ENCODE data around the gene RNU1-3. TPM values are rescaled to one million over a fixed set of nuclear protein-coding genes. Genes with fewer than 3 reads are reported as not detected.
A peak's percentile ranks its signal among the peaks of the same experiment; 100 is the strongest.
"Not testable (repeated sequence)": the region's sequence is repeated elsewhere in the genome, so short reads cannot be mapped to it uniquely, and the experiment has no call there.

Gene RNU1-3
- total and polyA plus RNA-seq, 2 of the 13 experiments (the other 11 are each of a cell fraction or from before 2014, with no cell fraction given): under 0.01 to 11,018 TPM

- TF ChIP-seq ZNF430 (CRISPR knock-in tag; IDR thresholded peaks at IDR 0.05): peak; percentile 92; the same call in 1 of the 2 replicates
- TF ChIP-seq NFATC3 (CRISPR knock-in tag; IDR thresholded peaks at IDR 0.05): 0 out of 2 replicates have a peak, but pooled peaks have one; percentile 85
- peak; percentile 68 for TF ChIP-seq ZNF143 (CRISPR knock-in tag; IDR thresholded peaks at IDR 0.05)
- peak; percentile 83 for TF ChIP-seq CREM (IDR thresholded peaks at IDR 0.05)
- TF ChIP-seq CREM (CRISPR knock-in tag; IDR thresholded peaks at IDR 0.05): not testable (repeated sequence)
- TF ChIP-seq KLF12 (CRISPR knock-in tag; IDR thresholded peaks at IDR 0.05; ENCODE audit: borderline replicate concordance): peak; percentile 89; the same call in 1 of the 2 replicates
- TF ChIP-seq ZFP36L1 (CRISPR knock-in tag; IDR thresholded peaks at IDR 0.05): peak; percentile 64
- TF ChIP-seq ZNF605 (CRISPR knock-in tag; IDR thresholded peaks at IDR 0.05): peak; percentile 96
- peak; percentile 97 for TF ChIP-seq HNF4A (CRISPR knock-in tag; IDR thresholded peaks at IDR 0.05)
- TF ChIP-seq ZKSCAN8 (CRISPR knock-in tag; IDR thresholded peaks at IDR 0.05; ENCODE audit: borderline replicate concordance): peak; percentile 93
- 0 out of 2 replicates have a peak, but pooled peaks have one; percentile 13 for TF ChIP-seq ZNF619 (CRISPR knock-in tag; IDR thresholded peaks at IDR 0.05)
- 0 out of 2 replicates have a peak, but pooled peaks have one; percentile 42 for TF ChIP-seq ZFYVE20 (CRISPR knock-in tag; IDR thresholded peaks at IDR 0.05; ENCODE audit: borderline replicate concordance, low read depth)
- peak; percentile 92 for TF ChIP-seq ZNF543 (CRISPR knock-in tag; IDR thresholded peaks at IDR 0.05)
- peak; percentile 54; the same call in 1 of the 2 replicates for TF ChIP-seq ZNF547 (CRISPR knock-in tag; IDR thresholded peaks at IDR 0.05)
- TF ChIP-seq SOX5 (CRISPR knock-in tag; IDR thresholded peaks at IDR 0.05; ENCODE audit: borderline replicate concordance): peak; percentile 80
- TF ChIP-seq, protein P1, sequence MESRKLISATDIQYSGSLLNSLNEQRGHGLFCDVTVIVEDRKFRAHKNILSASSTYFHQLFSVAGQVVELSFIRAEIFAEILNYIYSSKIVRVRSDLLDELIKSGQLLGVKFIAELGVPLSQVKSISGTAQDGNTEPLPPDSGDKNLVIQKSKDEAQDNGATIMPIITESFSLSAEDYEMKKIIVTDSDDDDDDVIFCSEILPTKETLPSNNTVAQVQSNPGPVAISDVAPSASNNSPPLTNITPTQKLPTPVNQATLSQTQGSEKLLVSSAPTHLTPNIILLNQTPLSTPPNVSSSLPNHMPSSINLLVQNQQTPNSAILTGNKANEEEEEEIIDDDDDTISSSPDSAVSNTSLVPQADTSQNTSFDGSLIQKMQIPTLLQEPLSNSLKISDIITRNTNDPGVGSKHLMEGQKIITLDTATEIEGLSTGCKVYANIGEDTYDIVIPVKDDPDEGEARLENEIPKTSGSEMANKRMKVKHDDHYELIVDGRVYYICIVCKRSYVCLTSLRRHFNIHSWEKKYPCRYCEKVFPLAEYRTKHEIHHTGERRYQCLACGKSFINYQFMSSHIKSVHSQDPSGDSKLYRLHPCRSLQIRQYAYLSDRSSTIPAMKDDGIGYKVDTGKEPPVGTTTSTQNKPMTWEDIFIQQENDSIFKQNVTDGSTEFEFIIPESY (CRISPR knock-in tag; IDR thresholded peaks at IDR 0.05): peak; percentile 74
- TF ChIP-seq ISL2 (CRISPR knock-in tag; IDR thresholded peaks at IDR 0.05): peak; percentile 86
- TF ChIP-seq, protein P2, sequence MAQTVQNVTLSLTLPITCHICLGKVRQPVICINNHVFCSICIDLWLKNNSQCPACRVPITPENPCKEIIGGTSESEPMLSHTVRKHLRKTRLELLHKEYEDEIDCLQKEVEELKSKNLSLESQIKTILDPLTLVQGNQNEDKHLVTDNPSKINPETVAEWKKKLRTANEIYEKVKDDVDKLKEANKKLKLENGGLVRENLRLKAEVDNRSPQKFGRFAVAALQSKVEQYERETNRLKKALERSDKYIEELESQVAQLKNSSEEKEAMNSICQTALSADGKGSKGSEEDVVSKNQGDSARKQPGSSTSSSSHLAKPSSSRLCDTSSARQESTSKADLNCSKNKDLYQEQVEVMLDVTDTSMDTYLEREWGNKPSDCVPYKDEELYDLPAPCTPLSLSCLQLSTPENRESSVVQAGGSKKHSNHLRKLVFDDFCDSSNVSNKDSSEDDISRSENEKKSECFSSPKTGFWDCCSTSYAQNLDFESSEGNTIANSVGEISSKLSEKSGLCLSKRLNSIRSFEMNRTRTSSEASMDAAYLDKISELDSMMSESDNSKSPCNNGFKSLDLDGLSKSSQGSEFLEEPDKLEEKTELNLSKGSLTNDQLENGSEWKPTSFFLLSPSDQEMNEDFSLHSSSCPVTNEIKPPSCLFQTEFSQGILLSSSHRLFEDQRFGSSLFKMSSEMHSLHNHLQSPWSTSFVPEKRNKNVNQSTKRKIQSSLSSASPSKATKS (CRISPR knock-in tag; IDR thresholded peaks at IDR 0.05): peak; percentile 86; the same call in 1 of the 2 replicates
- TF ChIP-seq TOE1 (CRISPR knock-in tag; IDR thresholded peaks at IDR 0.05): peak; percentile 72; the same call in 1 of the 2 replicates
- 0 out of 2 replicates have a peak, but pooled peaks have one; percentile 57 for TF ChIP-seq ZBTB37 (CRISPR knock-in tag; IDR thresholded peaks at IDR 0.05)
- peak; percentile 91; the same call in 1 of the 2 replicates for TF ChIP-seq ZBTB20 (CRISPR knock-in tag; IDR thresholded peaks at IDR 0.05; ENCODE audit: borderline replicate concordance, low read depth)
- peak; percentile 39; the same call in 1 of the 2 replicates for TF ChIP-seq SMC3 (IDR thresholded peaks at IDR 0.05; ENCODE audit: low read length)
- peak; percentile 81; the same call in 1 of the 2 replicates for TF ChIP-seq ZNF274 (CRISPR knock-in tag; IDR thresholded peaks at IDR 0.05)
- peak; percentile 69 for TF ChIP-seq ZNF556 (CRISPR knock-in tag; IDR thresholded peaks at IDR 0.05; ENCODE audit: borderline replicate concordance)
- TF ChIP-seq PITX1 (CRISPR knock-in tag; IDR thresholded peaks at IDR 0.05): peak; percentile 77
- peak; percentile 90 for TF ChIP-seq RAD21 (CRISPR knock-in tag; IDR thresholded peaks at IDR 0.05)
Measured at GRCh38 chr1:16645271-16646060, 21.3 kb downstream of the RNU1-3 start (continued).

All from HepG2 (cell line).